ENCODE data around the gene DDIT4. TPM values are rescaled to one million over a fixed set of nuclear protein-coding genes. Genes with fewer than 3 reads are reported as not detected.

Gene DDIT4
- total and polyA plus RNA-seq, 9 of the 15 experiments (the other 6 are each of a cell fraction or from before 2014, with no cell fraction given), result 8.2 to 675 (median 159) TPM

- TF ChIP-seq HDAC3 (IDR thresholded peaks at IDR 0.05; ENCODE audit: borderline replicate concordance, partially characterized antibody) (no peak), USF1 (CRISPR knock-in tag; IDR thresholded peaks at IDR 0.05) (peak; percentile 64), SPI1 (IDR thresholded peaks at IDR 0.05; ENCODE audit: borderline replicate concordance, low read depth, low read length) (no peak)
- TF ChIP-seq, protein P1, sequence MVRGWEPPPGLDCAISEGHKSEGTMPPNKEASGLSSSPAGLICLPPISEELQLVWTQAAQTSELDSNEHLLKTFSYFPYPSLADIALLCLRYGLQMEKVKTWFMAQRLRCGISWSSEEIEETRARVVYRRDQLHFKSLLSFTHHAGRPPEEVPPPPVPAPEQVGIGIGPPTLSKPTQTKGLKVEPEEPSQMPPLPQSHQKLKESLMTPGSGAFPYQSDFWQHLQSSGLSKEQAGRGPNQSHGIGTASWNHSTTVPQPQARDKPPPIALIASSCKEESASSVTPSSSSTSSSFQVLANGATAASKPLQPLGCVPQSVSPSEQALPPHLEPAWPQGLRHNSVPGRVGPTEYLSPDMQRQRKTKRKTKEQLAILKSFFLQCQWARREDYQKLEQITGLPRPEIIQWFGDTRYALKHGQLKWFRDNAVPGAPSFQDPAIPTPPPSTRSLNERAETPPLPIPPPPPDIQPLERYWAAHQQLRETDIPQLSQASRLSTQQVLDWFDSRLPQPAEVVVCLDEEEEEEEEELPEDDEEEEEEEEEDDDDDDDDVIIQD (CRISPR knock-in tag; IDR thresholded peaks at IDR 0.05), result no peak
- TF ChIP-seq, protein P2, sequence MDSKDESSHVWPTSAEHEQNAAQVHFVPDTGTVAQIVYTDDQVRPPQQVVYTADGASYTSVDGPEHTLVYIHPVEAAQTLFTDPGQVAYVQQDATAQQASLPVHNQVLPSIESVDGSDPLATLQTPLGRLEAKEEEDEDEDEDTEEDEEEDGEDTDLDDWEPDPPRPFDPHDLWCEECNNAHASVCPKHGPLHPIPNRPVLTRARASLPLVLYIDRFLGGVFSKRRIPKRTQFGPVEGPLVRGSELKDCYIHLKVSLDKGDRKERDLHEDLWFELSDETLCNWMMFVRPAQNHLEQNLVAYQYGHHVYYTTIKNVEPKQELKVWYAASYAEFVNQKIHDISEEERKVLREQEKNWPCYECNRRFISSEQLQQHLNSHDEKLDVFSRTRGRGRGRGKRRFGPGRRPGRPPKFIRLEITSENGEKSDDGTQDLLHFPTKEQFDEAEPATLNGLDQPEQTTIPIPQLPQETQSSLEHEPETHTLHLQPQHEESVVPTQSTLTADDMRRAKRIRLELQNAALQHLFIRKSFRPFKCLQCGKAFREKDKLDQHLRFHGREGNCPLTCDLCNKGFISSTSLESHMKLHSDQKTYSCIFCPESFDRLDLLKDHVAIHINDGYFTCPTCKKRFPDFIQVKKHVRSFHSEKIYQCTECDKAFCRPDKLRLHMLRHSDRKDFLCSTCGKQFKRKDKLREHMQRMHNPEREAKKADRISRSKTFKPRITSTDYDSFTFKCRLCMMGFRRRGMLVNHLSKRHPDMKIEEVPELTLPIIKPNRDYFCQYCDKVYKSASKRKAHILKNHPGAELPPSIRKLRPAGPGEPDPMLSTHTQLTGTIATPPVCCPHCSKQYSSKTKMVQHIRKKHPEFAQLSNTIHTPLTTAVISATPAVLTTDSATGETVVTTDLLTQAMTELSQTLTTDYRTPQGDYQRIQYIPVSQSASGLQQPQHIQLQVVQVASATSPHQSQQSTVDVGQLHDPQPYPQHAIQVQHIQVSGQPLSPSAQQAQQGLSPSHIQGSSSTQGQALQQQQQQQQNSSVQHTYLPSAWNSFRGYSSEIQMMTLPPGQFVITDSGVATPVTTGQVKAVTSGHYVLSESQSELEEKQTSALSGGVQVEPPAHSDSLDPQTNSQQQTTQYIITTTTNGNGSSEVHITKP (IDR thresholded peaks at IDR 0.05; ENCODE audit: partially characterized antibody), result no peak
- TF ChIP-seq, protein P3, sequence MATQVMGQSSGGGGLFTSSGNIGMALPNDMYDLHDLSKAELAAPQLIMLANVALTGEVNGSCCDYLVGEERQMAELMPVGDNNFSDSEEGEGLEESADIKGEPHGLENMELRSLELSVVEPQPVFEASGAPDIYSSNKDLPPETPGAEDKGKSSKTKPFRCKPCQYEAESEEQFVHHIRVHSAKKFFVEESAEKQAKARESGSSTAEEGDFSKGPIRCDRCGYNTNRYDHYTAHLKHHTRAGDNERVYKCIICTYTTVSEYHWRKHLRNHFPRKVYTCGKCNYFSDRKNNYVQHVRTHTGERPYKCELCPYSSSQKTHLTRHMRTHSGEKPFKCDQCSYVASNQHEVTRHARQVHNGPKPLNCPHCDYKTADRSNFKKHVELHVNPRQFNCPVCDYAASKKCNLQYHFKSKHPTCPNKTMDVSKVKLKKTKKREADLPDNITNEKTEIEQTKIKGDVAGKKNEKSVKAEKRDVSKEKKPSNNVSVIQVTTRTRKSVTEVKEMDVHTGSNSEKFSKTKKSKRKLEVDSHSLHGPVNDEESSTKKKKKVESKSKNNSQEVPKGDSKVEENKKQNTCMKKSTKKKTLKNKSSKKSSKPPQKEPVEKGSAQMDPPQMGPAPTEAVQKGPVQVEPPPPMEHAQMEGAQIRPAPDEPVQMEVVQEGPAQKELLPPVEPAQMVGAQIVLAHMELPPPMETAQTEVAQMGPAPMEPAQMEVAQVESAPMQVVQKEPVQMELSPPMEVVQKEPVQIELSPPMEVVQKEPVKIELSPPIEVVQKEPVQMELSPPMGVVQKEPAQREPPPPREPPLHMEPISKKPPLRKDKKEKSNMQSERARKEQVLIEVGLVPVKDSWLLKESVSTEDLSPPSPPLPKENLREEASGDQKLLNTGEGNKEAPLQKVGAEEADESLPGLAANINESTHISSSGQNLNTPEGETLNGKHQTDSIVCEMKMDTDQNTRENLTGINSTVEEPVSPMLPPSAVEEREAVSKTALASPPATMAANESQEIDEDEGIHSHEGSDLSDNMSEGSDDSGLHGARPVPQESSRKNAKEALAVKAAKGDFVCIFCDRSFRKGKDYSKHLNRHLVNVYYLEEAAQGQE (IDR thresholded peaks at IDR 0.05; ENCODE audit: borderline replicate concordance), result peak; percentile 96
- TF ChIP-seq, protein P3 (CRISPR knock-in tag; IDR thresholded peaks at IDR 0.05; ENCODE audit: low read depth), result no peak
Measured at GRCh38 chr10:72265990-72266865, 7.5 kb upstream of the DDIT4 start (continued).
